ENCODE data around the gene CEP135. TPM values are rescaled to one million over a fixed set of nuclear protein-coding genes. Genes with fewer than 3 reads are reported as not detected.

Gene CEP135
- polyA plus RNA-seq, 1 donor from 2014 or later = 5.2 TPM

DNA sequence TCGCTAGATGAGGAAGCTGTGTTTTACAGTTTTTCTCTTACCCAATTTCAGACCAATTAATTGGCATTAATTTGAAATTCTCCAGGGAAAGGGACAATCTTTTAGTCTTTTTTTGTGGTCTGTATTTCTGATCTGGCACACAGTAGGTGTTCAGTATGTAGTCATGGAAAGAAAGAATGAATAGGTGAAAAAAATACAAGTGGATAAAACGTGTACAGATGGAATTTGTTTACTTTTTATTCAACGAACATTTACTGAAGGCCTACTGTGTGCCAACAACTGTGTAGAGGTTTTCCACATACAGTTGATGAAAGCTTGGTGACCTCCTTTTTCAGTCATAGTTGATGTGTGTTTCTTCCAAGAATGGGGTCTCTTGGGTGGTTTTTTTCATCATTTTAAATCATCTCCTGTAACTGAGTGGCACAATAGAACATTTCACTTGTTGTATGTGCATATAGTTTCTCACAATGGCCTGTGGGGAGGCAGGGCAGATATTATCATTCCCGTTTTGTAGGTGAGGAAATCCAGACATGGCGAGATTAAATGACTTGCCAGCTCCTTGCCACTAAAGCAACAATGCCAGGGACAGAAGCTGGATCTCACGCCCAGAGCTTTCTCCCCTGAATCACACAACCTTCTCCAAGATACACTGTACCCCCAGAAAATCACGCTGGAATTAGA is 102.4 kb downstream of the CEP135 start:
- no peaks in the 10 kb centered on the region for H3F3A ChIP-seq (ENCODE audit: insufficient read depth, low read length, poor library complexity, severe bottlenecking)
- peak overlapping the region; percentile 92 for H3K4me3 ChIP-seq (ENCODE audit: low read length)
- H3K27ac ChIP-seq (ENCODE audit: low read length) = peak overlapping the region; percentile 86
- peaks cover 65% of the 10 kb centered on the region for H3K79me2 ChIP-seq (replicated peaks; ENCODE audit: insufficient read depth, low read length)
- H3K36me3 ChIP-seq (ENCODE audit: insufficient read depth, low read length) = no peaks in the 10 kb centered on the region
- TF ChIP-seq REST (IDR thresholded peaks at IDR 0.05; ENCODE audit: borderline replicate concordance) (no peak), MXI1 (conservative IDR thresholded peaks at IDR 0.05; ENCODE audit: poor library complexity, severe bottlenecking) (no peak), SMC3 (conservative IDR thresholded peaks at IDR 0.05; ENCODE audit: poor library complexity) (no peak), EP300 (conservative IDR thresholded peaks at IDR 0.05; ENCODE audit: poor library complexity, severe bottlenecking) (no peak), EZH2 (IDR thresholded peaks at IDR 0.05; ENCODE audit: borderline replicate concordance, insufficient read depth, low read length, poor library complexity, severe bottlenecking) (no peak), POLR2AphosphoS5 (IDR thresholded peaks at IDR 0.05) (no peak), RAD21 (conservative IDR thresholded peaks at IDR 0.05) (no peak), TAF1 (IDR thresholded peaks at IDR 0.05; ENCODE audit: low read depth) (no peak), CTCF (IDR thresholded peaks at IDR 0.05; ENCODE audit: poor library complexity, severe bottlenecking) (no peak)
- no peaks in the 10 kb centered on the region for H3K9me3 ChIP-seq (ENCODE audit: low read length)
- no peak overlapping the region for H2AFZ ChIP-seq (ENCODE audit: low read depth, low read length)
- peak overlapping the region; percentile 89 for H3K9ac ChIP-seq (ENCODE audit: low read length)
- peaks cover 5% of the 10 kb centered on the region for H4K20me1 ChIP-seq (ENCODE audit: insufficient read depth)
- peak overlapping the region; percentile 72 for H3K4me2 ChIP-seq (ENCODE audit: low read length)
- no peaks in the 10 kb centered on the region for H3K27me3 ChIP-seq (ENCODE audit: insufficient read depth, low read depth, low read length)
- no peaks in the 10 kb centered on the region for H3K9me2 ChIP-seq (ENCODE audit: insufficient read depth, low read length)

- H4K20me1 ChIP-seq (ENCODE audit: insufficient read depth) = peaks cover 5% of the 10 kb centered on the region
- peak overlapping the region; percentile 92 for H3K4me3 ChIP-seq (ENCODE audit: low read length)
- no peak overlapping the region for H3K27ac ChIP-seq (ENCODE audit: low read length)
- H3K9ac ChIP-seq (ENCODE audit: low read length) = no peak overlapping the region
- H3K4me2 ChIP-seq (ENCODE audit: low read length) = no peak overlapping the region
- H3F3A ChIP-seq (ENCODE audit: insufficient read depth, low read length, poor library complexity, severe bottlenecking) = no peaks in the 10 kb centered on the region
- H3K36me3 ChIP-seq (ENCODE audit: insufficient read depth, low read length) = no peaks in the 10 kb centered on the region
- no peak overlapping the region for H2AFZ ChIP-seq (ENCODE audit: low read depth, low read length)
- no peaks in the 10 kb centered on the region for H3K9me2 ChIP-seq (ENCODE audit: insufficient read depth, low read length)
- no peaks in the 10 kb centered on the region for H3K27me3 ChIP-seq (ENCODE audit: insufficient read depth, low read depth, low read length)
- peaks cover 70% of the 10 kb centered on the region for H3K79me2 ChIP-seq (replicated peaks; ENCODE audit: insufficient read depth, low read length)
- H3K9me3 ChIP-seq (ENCODE audit: low read length) = no peaks in the 10 kb centered on the region
- TF ChIP-seq SMC3 (conservative IDR thresholded peaks at IDR 0.05; ENCODE audit: poor library complexity) (no peak), TAF1 (IDR thresholded peaks at IDR 0.05; ENCODE audit: low read depth) (no peak), REST (IDR thresholded peaks at IDR 0.05; ENCODE audit: borderline replicate concordance) (no peak), POLR2AphosphoS5 (IDR thresholded peaks at IDR 0.05) (no peak), EZH2 (IDR thresholded peaks at IDR 0.05; ENCODE audit: borderline replicate concordance, insufficient read depth, low read length, poor library complexity, severe bottlenecking) (no peak), MXI1 (conservative IDR thresholded peaks at IDR 0.05; ENCODE audit: poor library complexity, severe bottlenecking) (no peak), CTCF (IDR thresholded peaks at IDR 0.05; ENCODE audit: poor library complexity, severe bottlenecking) (no peak), RAD21 (conservative IDR thresholded peaks at IDR 0.05) (no peak), EP300 (conservative IDR thresholded peaks at IDR 0.05; ENCODE audit: poor library complexity, severe bottlenecking) (no peak)
Observed at GRCh38 chr4:56051710-56052075, 102.9 kb downstream of the CEP135 start.
